ENCODE measurements around the gene FAM200A. TPM values are rescaled to one million over a fixed set of nuclear protein-coding genes. Genes with fewer than 3 reads are reported as not detected.
"Not testable (repeated sequence)": the region's sequence is repeated elsewhere in the genome, so short reads cannot be mapped to it uniquely, and the experiment has no call there.

FAM200A gene
- total RNA-seq, 2 donors from 2014 or later = 2.7 to 4.3 TPM

DNA sequence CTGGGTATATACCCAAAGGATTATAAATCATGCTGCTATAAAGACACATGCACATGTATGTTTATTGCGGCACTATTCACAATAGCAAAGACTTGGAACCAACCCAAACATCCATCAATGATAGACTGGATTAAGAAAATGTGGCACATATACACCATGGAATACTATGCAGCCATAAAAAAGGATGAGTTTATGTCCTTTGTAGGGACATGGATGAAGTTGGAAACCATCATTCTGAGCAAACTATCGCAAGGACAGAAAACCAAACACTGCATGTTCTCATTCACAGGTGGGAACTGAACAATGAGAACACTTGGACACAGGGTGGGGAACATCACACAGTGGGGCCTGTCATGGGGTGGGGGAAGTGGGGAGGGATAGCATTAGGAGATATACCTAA, 2.4 kb downstream of the FAM200A start:
- H3K36me3 Mint-ChIP-seq = peaks cover 14% of the 10 kb centered on the region
- H3K9me3 Mint-ChIP-seq; DNase-seq (ENCODE audit: low spot score); H3K27me3 Mint-ChIP-seq; ATAC-seq; H3K27ac Mint-ChIP-seq; H3K4me3 Mint-ChIP-seq: not testable (repeated sequence)
- H3K4me1 Mint-ChIP-seq (ENCODE audit: low read depth in 2 of 2) = peaks cover 14 to 22% of the 10 kb centered on the region in 2 donors

DNA sequence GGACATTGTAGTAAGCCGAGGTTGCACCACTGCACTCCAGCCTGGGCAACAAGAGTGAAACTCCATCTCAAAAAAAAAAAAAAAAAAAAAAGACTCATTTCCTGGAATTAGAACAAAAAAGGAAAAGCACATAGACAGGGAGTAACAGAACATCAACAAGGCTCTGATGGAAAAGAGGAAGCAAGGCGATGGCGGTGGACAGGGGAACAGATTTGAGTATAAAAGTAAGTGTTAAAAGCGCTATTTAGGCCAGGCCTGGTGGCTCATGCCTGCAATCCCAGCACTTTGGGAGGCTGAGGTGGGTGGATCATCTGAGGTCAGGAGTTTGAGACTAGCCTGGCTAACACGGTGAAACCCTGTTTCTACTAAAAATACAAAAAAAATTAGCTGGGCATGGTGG, 6.6 kb downstream of the FAM200A start:
- not testable (repeated sequence) for H3K4me3 Mint-ChIP-seq, H3K27me3 Mint-ChIP-seq

DNA sequence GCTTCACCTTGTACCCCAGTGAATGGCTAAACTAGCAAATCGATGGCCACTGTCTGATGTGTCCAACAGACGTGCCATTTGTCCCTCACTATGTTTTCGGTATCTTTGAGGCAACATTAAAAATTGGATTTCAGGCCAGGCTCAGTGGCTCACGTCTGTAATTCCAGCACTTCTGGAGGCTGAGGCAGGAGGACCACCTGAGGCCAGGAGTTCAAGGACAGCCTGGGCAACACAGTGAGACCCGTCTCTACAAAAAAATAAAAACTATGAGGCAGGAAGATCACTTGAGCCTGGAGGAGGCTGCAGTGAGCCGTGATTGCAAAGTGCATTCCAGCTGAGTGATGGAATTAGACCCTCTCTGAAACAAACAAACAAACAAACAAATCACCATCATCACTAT, 8.0 kb downstream of the FAM200A start:
- Mint-ChIP-seq H3K27me3 (no peaks in the 10 kb centered on the region), H3K36me3 (peaks cover 19% of the 10 kb centered on the region), H3K9me3 (peaks cover 3% of the 10 kb centered on the region), H3K27ac (no peak overlapping the region), H3K4me3 (no peak overlapping the region), H3K4me1 (ENCODE audit: low read depth in 2 of 2) (no peaks in the 10 kb centered on the region)
- ATAC-seq (no peak), DNase-seq (ENCODE audit: low spot score) (no peak)

More for the DNA sequence above, 6.6 kb downstream of the FAM200A start:
- H3K27ac Mint-ChIP-seq; DNase-seq (ENCODE audit: low spot score); H3K4me1 Mint-ChIP-seq (ENCODE audit: low read depth in 2 of 2); ATAC-seq; H3K9me3 Mint-ChIP-seq: not testable (repeated sequence)
- peaks cover 17% of the 10 kb centered on the region for H3K36me3 Mint-ChIP-seq

DNA sequence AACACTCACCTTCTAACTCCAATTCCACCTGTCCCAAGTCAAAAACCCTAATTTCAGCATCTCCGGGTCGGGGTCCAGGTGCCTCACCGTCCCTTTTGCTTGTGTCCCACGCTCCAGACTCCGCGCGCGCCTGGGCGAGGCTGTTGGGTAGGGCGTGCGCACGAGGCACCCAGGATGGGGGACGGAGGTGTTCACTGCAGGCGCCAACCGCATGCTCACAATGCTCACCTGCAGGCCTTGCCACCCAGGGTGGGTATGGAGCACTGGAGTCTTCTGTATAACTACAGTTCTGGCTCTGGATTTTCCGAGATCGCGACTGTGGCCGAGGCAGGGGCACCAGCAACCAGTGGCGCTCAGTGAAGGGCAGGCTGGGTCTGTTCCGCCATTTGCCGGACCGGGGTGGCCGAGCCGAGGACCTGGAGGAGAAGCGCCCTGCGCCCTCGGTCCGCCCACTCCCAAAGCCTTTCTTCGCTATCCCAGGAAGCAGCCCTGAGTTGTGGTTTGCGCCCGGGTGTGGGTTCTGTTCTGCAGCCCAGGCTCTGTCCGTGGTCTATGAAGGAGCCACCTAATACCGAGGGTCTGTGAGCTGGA, 8.7 kb downstream of the FAM200A start:
- no peak overlapping the region for H3K27ac Mint-ChIP-seq

DNA sequence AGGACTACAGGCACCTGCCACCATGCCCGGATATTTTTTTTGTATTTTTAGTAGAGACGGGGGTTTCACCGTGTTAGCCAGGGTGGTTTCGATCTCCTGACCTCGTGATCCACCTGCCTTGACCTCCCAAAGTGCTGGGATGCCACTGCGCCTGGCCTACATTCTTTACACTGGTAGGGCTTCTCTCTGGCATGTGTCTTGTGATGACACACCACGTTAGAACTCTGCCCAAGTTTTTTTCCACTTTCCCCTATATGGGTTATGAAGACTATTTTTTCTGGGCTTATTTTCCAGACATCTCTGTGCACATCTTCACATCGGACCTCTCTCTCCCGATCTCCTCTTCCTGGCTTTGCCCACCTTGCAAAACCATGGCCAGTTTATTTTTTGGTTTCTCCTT, 10.7 kb downstream of the FAM200A start:
- Mint-ChIP-seq H3K4me3 (no peak overlapping the region), H3K9me3 (peaks cover 3% of the 10 kb centered on the region), H3K27me3 (no peaks in the 10 kb centered on the region), H3K36me3 (peaks cover 19% of the 10 kb centered on the region), H3K27ac (no peak overlapping the region), H3K4me1 (ENCODE audit: low read depth in 2 of 2) (no peaks in the 10 kb centered on the region)
- ATAC-seq (no peak), DNase-seq (ENCODE audit: low spot score) (no peak)

More for the DNA sequence above, 8.7 kb downstream of the FAM200A start:
- DNase-seq (ENCODE audit: low spot score) = no peak
- Mint-ChIP-seq H3K27me3 (no peaks in the 10 kb centered on the region), H3K4me3 (no peak overlapping the region), H3K36me3 (peaks cover 21% of the 10 kb centered on the region), H3K4me1 (ENCODE audit: low read depth in 2 of 2) (no peaks in the 10 kb centered on the region), H3K9me3 (peaks cover 3% of the 10 kb centered on the region)
- ATAC-seq = no peak

DNA sequence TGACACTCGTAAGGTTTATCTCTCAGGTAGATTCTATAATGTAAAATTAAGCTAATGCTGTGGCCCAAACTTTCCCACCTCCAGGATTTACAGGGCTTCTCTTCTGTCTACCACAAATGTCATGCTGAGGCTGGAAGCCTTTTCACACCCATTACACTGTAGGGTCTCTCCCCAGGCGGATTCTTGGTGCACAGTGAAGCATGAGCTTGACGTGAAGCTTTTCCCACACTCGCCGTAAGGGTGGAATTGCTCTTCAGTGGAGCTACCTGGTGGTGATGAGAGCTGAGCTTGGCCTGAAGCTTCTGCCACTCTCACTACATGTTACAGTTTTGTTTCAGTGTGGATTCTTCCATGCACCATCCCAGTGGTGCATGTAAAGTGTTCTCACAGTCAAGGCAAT, 11.4 kb downstream of the FAM200A start:
- H3K4me3 Mint-ChIP-seq = no peak overlapping the region
- no peak overlapping the region for H3K27ac Mint-ChIP-seq
- H3K9me3 Mint-ChIP-seq = peaks cover 3% of the 10 kb centered on the region
- no peak for DNase-seq (ENCODE audit: low spot score)
- H3K27me3 Mint-ChIP-seq = no peaks in the 10 kb centered on the region
- H3K36me3 Mint-ChIP-seq = peaks cover 19% of the 10 kb centered on the region
- H3K4me1 Mint-ChIP-seq (ENCODE audit: low read depth in 2 of 2) = no peaks in the 10 kb centered on the region
- no peak for ATAC-seq

DNA sequence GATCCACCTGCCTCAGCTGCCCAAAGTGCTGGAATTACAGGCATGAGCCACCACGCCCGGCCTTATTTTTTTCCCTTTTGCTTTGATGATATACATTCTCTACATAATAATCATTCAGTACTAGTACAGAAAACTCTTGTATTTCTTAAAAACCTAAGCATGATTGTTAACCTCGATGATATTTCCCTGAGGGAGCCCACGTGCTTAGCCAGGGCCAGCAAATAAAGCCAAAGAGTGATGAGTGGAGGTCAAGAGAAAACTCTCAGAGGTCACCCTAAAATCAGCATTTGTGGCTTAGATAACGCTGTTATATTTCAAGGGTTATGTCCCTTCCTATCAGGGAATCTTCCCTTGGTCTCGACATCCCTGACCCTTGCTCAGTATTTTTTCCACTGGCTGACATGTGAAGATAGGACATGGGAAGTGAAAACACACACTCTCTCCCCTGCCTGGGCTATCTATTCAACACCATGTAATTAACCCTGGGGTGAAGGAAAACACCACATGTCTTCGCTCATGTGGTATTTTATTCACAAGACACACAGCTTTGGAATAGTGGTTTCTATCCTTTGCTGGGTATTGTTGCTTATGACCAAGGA, 12.6 kb downstream of the FAM200A start:
- Mint-ChIP-seq H3K27ac (no peak overlapping the region), H3K9me3 (peaks cover 3% of the 10 kb centered on the region), H3K27me3 (no peaks in the 10 kb centered on the region), H3K4me3 (no peak overlapping the region), H3K36me3 (peaks cover 19% of the 10 kb centered on the region), H3K4me1 (ENCODE audit: low read depth in 2 of 2) (no peaks in the 10 kb centered on the region)
- ATAC-seq = no peak
- no peak for DNase-seq (ENCODE audit: low spot score)

DNA sequence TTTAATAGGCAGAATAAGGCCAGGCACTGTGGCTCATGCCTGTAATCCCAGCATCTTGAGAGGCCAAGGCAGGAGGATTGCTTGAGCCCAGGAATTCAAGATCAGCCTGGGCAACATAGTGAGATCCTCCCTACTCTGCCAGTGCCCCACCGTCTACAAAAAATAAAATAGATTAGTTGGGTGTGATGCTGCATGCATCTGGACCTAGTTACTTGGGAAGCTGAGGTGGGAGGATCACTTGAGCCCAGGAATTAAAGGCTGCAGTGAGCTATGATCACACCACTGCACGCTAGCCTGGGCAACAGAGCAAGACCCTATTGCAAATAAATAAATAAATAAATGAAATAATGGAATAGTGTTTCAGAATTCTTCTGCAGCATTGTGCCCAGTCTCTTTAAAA, 16.2 kb downstream of the FAM200A start:
- H3K36me3 Mint-ChIP-seq = peaks cover 42% of the 10 kb centered on the region
- no peak overlapping the region for H3K4me3 Mint-ChIP-seq
- H3K9me3 Mint-ChIP-seq = peaks cover 19% of the 10 kb centered on the region
- ATAC-seq (no peak), DNase-seq (ENCODE audit: low spot score) (no peak)
- H3K27me3 Mint-ChIP-seq = no peaks in the 10 kb centered on the region
- H3K4me1 Mint-ChIP-seq (ENCODE audit: low read depth in 2 of 2) = no peaks in the 10 kb centered on the region
- H3K27ac Mint-ChIP-seq = no peak overlapping the region

DNA sequence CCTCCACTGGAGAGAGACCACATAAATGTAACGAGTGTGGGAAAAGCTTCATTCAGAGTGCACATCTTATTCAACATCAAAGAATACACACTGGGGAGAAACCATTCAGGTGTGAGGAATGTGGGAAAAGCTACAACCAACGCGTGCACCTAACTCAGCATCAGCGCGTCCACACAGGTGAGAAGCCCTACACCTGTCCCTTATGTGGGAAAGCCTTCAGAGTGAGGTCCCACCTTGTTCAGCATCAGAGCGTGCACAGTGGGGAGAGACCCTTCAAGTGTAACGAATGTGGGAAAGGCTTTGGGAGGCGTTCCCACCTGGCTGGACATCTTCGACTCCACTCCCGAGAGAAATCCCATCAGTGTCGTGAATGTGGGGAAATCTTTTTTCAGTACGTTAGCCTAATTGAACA, 20.6 kb downstream of the FAM200A start:
- DNase-seq (ENCODE audit: low spot score) = no peak
- Mint-ChIP-seq H3K27me3 (no peaks in the 10 kb centered on the region), H3K4me1 (ENCODE audit: low read depth in 2 of 2) (peaks cover 0 to 4% of the 10 kb centered on the region in 2 donors), H3K4me3 (no peak overlapping the region), H3K36me3 (peaks cover 50% of the 10 kb centered on the region), H3K9me3 (peaks cover 21% of the 10 kb centered on the region), H3K27ac (no peak overlapping the region)
- no peak for ATAC-seq

DNA sequence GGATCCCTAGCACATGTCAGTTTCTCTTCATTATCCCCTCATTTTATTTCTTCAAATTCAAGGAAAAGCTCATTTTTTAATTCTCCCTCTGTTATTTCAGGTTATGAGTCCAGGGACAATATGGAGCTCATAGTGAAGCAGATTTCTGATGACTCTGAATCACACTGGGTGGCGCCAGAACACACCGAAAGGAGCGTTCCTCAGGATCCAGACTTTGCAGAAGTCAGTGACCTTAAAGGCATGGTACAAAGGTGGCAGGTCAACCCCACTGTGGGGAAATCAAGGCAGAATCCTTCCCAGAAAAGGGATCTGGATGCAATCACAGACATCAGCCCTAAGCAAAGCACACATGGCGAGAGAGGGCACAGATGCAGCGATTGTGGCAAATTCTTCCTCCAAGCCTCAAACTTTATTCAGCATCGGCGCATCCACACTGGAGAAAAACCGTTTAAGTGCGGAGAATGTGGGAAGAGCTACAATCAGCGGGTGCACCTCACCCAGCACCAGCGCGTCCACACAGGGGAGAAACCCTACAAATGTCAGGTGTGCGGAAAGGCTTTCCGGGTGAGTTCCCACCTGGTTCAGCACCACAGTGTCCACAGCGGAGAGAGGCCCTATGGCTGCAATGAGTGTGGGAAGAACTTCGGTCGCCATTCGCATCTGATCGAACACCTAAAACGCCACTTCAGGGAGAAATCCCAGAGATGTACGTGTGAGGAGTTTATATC, 26.0 kb downstream of the FAM200A start:
- no peaks in the 10 kb centered on the region for H3K27me3 Mint-ChIP-seq
- ATAC-seq (no peak), DNase-seq (ENCODE audit: low spot score) (no peak)
- no peak overlapping the region for H3K4me3 Mint-ChIP-seq
- peaks cover 4 to 5% of the 10 kb centered on the region in 2 donors for H3K4me1 Mint-ChIP-seq (ENCODE audit: low read depth in 2 of 2)
- no peak overlapping the region for H3K27ac Mint-ChIP-seq
- peaks cover 6% of the 10 kb centered on the region for H3K9me3 Mint-ChIP-seq
- peaks cover 32% of the 10 kb centered on the region for H3K36me3 Mint-ChIP-seq

DNA sequence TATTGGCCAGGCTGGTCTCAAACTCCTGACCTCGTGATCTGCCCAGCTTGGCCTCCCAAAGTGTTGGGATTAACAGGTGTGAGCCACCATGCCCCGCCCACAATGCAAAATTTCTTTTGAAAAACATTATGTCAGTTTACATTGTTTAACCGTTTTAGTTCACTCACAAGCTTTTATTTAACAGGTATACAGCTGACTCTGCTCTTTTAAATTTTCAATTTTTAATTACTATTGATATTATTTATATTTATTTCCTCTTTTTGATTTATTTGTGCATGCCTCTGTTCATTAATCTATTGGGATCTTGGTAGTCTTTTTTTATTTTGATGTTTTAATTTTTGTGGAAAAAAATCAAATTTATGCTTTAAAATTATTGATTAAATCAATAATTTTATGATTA, 30.5 kb downstream of the FAM200A start:
- no peak for DNase-seq (ENCODE audit: low spot score)
- H3K27ac Mint-ChIP-seq = no peak overlapping the region
- H3K4me3 Mint-ChIP-seq = no peak overlapping the region
- ATAC-seq = no peak
- no peaks in the 10 kb centered on the region for H3K27me3 Mint-ChIP-seq
- H3K36me3 Mint-ChIP-seq = peaks cover 16% of the 10 kb centered on the region
- peaks cover 0 to 5% of the 10 kb centered on the region in 2 donors for H3K4me1 Mint-ChIP-seq (ENCODE audit: low read depth in 2 of 2)
- no peaks in the 10 kb centered on the region for H3K9me3 Mint-ChIP-seq

DNA sequence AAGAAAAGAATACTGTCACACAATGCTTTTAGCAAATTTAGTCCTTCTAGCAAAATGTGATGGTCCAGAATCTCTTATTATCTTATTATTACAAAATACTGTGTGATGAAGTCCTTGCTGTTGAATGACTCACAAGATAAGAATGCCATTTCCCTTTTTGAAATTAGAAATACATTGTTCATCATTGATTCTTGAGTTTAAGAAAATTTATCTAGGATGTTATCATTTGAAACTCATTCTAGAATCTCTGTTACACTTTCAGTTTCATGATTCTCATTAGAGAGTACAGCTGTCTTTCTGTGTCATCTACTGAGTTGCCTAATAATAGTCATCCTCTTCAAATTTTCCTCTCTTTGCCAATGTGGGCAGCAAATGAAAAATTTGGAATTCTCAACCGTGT, 37.9 kb downstream of the FAM200A start:
- no peaks in the 10 kb centered on the region for H3K9me3 Mint-ChIP-seq
- no peak overlapping the region for H3K4me3 Mint-ChIP-seq
- H3K27ac Mint-ChIP-seq = peak overlapping the region; percentile 31

DNA sequence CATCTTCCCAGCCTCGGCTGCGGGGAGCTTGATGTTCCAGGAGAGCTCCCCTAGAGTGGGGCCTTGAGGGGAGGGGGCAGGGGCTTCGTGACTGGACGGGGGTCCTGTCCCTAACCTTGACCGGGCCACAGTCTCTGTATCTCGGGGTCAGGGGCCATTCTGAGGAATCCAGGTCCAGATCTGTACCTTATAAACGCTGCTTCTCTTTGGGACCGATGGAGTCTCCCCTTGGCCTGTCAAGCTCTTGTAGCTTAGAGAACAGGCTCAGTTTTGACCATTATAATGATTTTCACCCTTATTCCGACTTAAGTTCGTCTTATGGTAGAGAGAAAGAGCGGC, 46.6 kb downstream of the FAM200A start:
- H3K36me3 Mint-ChIP-seq = no peaks in the 10 kb centered on the region
- H3K27me3 Mint-ChIP-seq = no peaks in the 10 kb centered on the region
- no peak for DNase-seq (ENCODE audit: low spot score)
- ATAC-seq = no peak
- peak overlapping the region; percentile 91 for H3K4me3 Mint-ChIP-seq
- H3K9me3 Mint-ChIP-seq = no peaks in the 10 kb centered on the region
- peak overlapping the region; percentile 84 to 94 for H3K27ac Mint-ChIP-seq
- peaks cover 21 to 23% of the 10 kb centered on the region in 2 donors for H3K4me1 Mint-ChIP-seq (ENCODE audit: low read depth in 2 of 2)

More for the DNA sequence above, 37.9 kb downstream of the FAM200A start:
- Mint-ChIP-seq H3K27me3 (no peaks in the 10 kb centered on the region), H3K4me1 (ENCODE audit: low read depth in 2 of 2) (peaks cover 9 to 13% of the 10 kb centered on the region in 2 donors), H3K36me3 (peaks cover 14% of the 10 kb centered on the region)
- ATAC-seq (no peak), DNase-seq (ENCODE audit: low spot score) (no peak)

DNA sequence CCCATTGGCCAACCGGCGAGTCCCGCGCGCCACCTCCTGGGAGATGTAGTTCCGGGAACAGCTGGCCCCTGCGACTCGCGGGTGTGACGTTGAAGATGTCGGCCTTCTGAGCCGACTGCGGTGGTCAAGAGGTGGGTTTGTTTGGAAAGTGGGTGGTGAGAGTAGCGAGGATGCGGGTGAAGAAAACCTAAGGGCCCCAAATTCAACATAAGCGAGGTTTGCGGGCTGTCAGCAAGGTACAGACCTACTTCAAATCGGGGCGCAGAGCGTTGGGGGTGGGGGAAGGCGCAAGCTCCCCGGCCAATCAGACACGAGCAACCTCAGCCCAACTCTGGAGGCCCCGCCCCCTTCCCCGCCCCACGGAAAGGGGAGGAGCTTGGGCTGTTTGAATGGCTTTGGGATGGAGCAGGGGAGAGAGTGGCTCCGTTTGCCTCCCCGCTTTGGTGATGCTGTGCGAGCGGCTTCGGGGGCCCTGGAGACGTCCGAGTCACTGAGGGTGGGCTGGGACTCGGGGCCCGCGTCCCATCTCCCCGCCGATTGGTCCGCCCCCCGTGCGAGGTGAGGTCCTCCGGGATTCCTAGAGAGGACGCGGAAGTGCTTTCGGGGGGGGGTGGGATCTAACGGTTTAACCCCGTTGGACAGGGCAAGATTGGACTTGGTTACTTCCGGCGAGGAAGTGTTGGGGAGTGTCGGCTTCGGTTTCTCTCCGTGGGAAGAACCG, 47.2 kb downstream of the FAM200A start, which contains the start of gene ZKSCAN5:
Gene ZKSCAN5 (plus strand): TSS at position 60 of the 721 bp plus-strand sequence. CDS start 1,383 bp downstream, outside the sequence.
- Mint-ChIP-seq H3K27ac (peak within 1 kb of the TSS; percentile 84 to 94), H3K4me3 (peak within 1 kb of the TSS; percentile 91), H3K27me3 (no peaks in the 10 kb centered on the region), H3K36me3 (no peaks in the 10 kb centered on the region), H3K4me1 (ENCODE audit: low read depth in 2 of 2) (peaks cover 21 to 23% of the 10 kb centered on the region in 2 donors), H3K9me3 (no peaks in the 10 kb centered on the region)
- ATAC-seq (peak; percentile 90 to 93), DNase-seq (ENCODE audit: low spot score) (peak; percentile 98)
